HL-60 (cell line): ENCODE data around the gene INTS3.

Experiments
- CTCF ChIP-seq: IDR thresholded peaks from one replicate; pipeline ENCODE4 v1.5.1; 2011; ENCODE audit warnings: low read length, control low read depth, inconsistent platforms; ENCODE audit not compliant: insufficient read depth
- POLR2AphosphoS5 ChIP-seq: IDR thresholded peaks from 2 replicates; pipeline ENCODE4 v1.6.1; 2012; ENCODE audit warnings: low read depth
- REST ChIP-seq: IDR thresholded peaks from 2 replicates; pipeline ENCODE4 v1.6.1; 2012; ENCODE audit warnings: low read depth; ENCODE audit not compliant: insufficient replicate concordance
- SPI1 ChIP-seq: IDR thresholded peaks from 2 replicates; pipeline ENCODE4 v1.6.1; 2012; ENCODE audit warnings: low read depth, mild to moderate bottlenecking, borderline replicate concordance

- TF ChIP-seq CTCF (no peak), POLR2AphosphoS5 (no peak), REST (no peak), SPI1 (no peak)
These were observed 22.5 kb downstream of the INTS3 start for GRCh38 chr1:153750026-153750995.
